Measurements from ENCODE around the gene PCIF1.
"Not testable (repeated sequence)": the region's sequence is repeated elsewhere in the genome, so short reads cannot be mapped to it uniquely, and the experiment has no call there.

DNA sequence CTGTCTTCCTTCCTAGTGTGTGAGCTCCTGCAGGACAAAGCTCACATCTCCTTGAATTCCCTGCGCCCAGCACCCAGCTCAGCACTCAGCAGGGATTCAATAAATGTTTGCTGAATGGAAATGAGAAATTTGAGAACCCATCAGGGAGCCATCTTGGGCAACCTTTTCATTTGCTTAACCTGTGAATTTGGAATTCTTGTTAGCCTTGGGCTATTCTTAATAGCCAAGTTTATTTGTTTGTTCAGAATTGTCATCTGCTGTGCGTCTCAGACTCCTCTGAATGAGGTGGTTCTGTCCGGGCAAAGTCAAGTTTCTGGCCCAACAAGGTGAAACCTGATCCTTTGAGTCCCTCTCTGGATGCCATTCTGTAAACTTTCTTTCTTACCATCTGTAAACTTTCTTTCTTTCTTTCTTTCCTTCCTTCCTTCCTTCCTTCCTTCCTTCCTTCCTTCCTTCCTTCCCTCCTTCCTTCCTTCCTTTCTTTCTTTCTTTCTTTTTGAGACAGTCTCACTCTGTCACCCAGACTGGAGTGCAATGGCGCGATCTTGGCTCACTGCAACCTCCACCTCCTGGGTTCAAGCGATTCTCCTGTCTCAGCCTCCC, 61.1 kb downstream of the PCIF1 start:
- TF ChIP-seq CTCF, POLR2A (IDR thresholded peaks at IDR 0.05): not testable (repeated sequence)
